Spleen (tissue), 11 donors: ENCODE measurements around the gene DBF4B. TPM values are rescaled to one million over a fixed set of nuclear protein-coding genes. Genes with fewer than 3 reads are reported as not detected.

Experiments
- DNase-seq: peaks from one replicate; pipeline ENCODE4 v3.0.0-alpha.2; 2020
- H3K27ac ChIP-seq, 8 donors: fragments of 200-600 bp; sonication (generic) in 7 of 8; 1 replicate in 4 of 8; 2 replicates in 4 of 8; pipeline versions ENCODE4 v1.5.0 to v1.8.0; 2016 to 2021; ENCODE audit warnings: inconsistent platforms in 4 of 8, mild to moderate bottlenecking in 4 of 8, moderate library complexity in 1 of 8
- H3K27me3 ChIP-seq, 7 donors: fragments of 200-600 bp; sonication (generic) in 6 of 7; replicated peaks in 1 of 7; 1 replicate in 4 of 7; 2 replicates in 3 of 7; pipeline versions ENCODE4 v1.5.0 to v1.8.0; 2016 to 2021; ENCODE audit warnings: inconsistent platforms in 3 of 7, mild to moderate bottlenecking in 1 of 7
- H3K36me3 ChIP-seq, 6 donors: fragments of 200-600 bp; sonication (generic) in 5 of 6; 1 replicate in 4 of 6; 2 replicates in 2 of 6; pipeline versions ENCODE4 v1.5.0 to v1.8.0; 2016 to 2021; ENCODE audit warnings: inconsistent platforms in 2 of 6
- H3K4me1 ChIP-seq, 6 donors: fragments of 200-600 bp; sonication (generic) in 5 of 6; 1 replicate in 3 of 6; 2 replicates in 3 of 6; pipeline versions ENCODE4 v1.5.0 to v1.8.0; 2016 to 2021; ENCODE audit warnings: inconsistent platforms in 3 of 6
- H3K4me3 ChIP-seq, 8 donors: fragments of 200-600 bp; sonication (generic) in 7 of 8; 1 replicate in 4 of 8; 2 replicates in 4 of 8; pipeline versions ENCODE4 v1.5.0 to v1.8.0; 2016 to 2021; ENCODE audit warnings: inconsistent platforms in 4 of 8, mild to moderate bottlenecking in 4 of 8, moderate library complexity in 2 of 8
- H3K9me3 ChIP-seq, 8 donors: fragments of 200-600 bp; sonication (generic) in 7 of 8; 1 replicate in 4 of 8; 2 replicates in 4 of 8; pipeline versions ENCODE4 v1.5.0 to v1.8.0; 2016 to 2021; ENCODE audit warnings: inconsistent platforms in 4 of 8
- CTCF ChIP-seq, 11 experiments: fragments of 200-600 bp in 7 of 11; fragments of 450-650 bp in 4 of 11; sonication (generic) in 4 of 11; IDR thresholded peaks in 8 of 11; conservative IDR thresholded peaks in 3 of 11; 1 replicate in 7 of 11; 2 replicates in 4 of 11; pipeline versions ENCODE4 v1.4.0 to v1.8.0; 2016 to 2021; ENCODE audit warnings: antibody characterized with exemption in 11 of 11, inconsistent platforms in 4 of 11, mild to moderate bottlenecking in 1 of 11
- POLR2A ChIP-seq, 3 donors: fragments of 450-650 bp; IDR thresholded peaks; one replicate each; pipeline ENCODE4 v1.5.1; 2017; ENCODE audit warnings: antibody characterized with exemption in 3 of 3, mild to moderate bottlenecking in 1 of 3
- POLR2AphosphoS5 ChIP-seq, 3 donors: sonication (generic); formaldehyde crosslinking; IDR thresholded peaks; one replicate each; pipeline ENCODE4 v1.5.1; 2017; ENCODE audit warnings: antibody characterized with exemption in 3 of 3
- WGBS, 5 donors: extraction: QIAGEN DNeasy Blood & Tissue Kit in 3 of 5; methylation state at CpG; one replicate each; pipeline versions ENCODE4 v1.1.5 to v1.1.7; 2013 to 2018; 5-methylcytosine and 5-hydroxymethylcytosine counted together
- intact Hi-C: fragments of 100-400 bp; cut with DNase I; formaldehyde crosslinking; loops from one replicate; pipeline ENCODE4 v1.15.0; 2023; ENCODE audit warnings: low total_unique reads
- polyA plus RNA-seq, 3 donors: library from polyadenylated mRNA; stranded (reverse); fragments of 200-250 nt; gene quantifications; one replicate each; pipeline ENCODE4 v1.2.1, GENCODE V29; 2013
- total RNA-seq, 7 donors: library from RNA; depleted of rRNA in 3 of 7; stranded (reverse); fragments of >200 nt in 3 of 7; fragmentation: NEBNext Ultra II Directional in 4 of 7; extraction: Animal tissue kit (Norgen Biotek cat#: 25700) in 4 of 7; gene quantifications; one replicate each; pipeline versions ENCODE4 v1.1.0 to v1.2.1, GENCODE V29; 2016 to 2021
- donor health status: healthy with polysubstance abuse.
- donor health status: DM: no; HTN: no; CAD: no; lungs with moderate emphysema.
- donor health status: DM: no; HTN: no; CAD: no.
- donor health status: Bipolar disorder and iron deficiency.
- donor health status: healthy.
- donor health status: DM: no; HTN: no; CAD: no.
- donor health status: DM: yes; HTN: yes; CAD: no.

Gene DBF4B
- total and polyA plus RNA-seq, 10 donors: 2.0 to 11.2 (median 7.0) TPM

- WGBS, 5 donors: 80 to 91% (median 90%) methylated on average over 14 to 19 of the region's 19 CpGs
- Histone ChIP-seq H3K27ac (no peak overlapping the region), H3K4me3 (peak overlapping the region in 1 of 8 donors; percentile 31)
Observed at GRCh38 chr17:44749076-44749979, 40.9 kb downstream of the DBF4B start.

GRCh38 chr17:44749980-44750318, 41.5 kb downstream of the DBF4B start:
- peaks cover 0 to 61% (median 24%) of the 10 kb centered on the region in 6 donors for H3K36me3 ChIP-seq
- TF ChIP-seq POLR2A (IDR thresholded peaks at IDR 0.05) (no peak), POLR2AphosphoS5 (IDR thresholded peaks at IDR 0.05) (no peak), CTCF (IDR thresholded peaks at IDR 0.05 in 8 of 11, conservative IDR thresholded peaks at IDR 0.05 in 3 of 11) (no peak)
- WGBS, 5 donors: 70 to 82% (median 73%) methylated on average over 9 of the region's 9 CpGs
- H3K9me3 ChIP-seq: no peaks in the 10 kb centered on the region
- peak overlapping the region in 1 of 8 donors; percentile 31 for H3K4me3 ChIP-seq
- H3K27ac ChIP-seq: no peak overlapping the region
- intact Hi-C loops: no loop called here
- H3K4me1 ChIP-seq: no peaks in the 10 kb centered on the region
- DNase-seq: no peak
- H3K27me3 ChIP-seq: no peaks in the 10 kb centered on the region

More at GRCh38 chr17:44749076-44749979, 40.9 kb downstream of the DBF4B start:
- TF ChIP-seq POLR2AphosphoS5 (IDR thresholded peaks at IDR 0.05): no peak
- TF ChIP-seq CTCF (IDR thresholded peaks at IDR 0.05 in 8 of 11, conservative IDR thresholded peaks at IDR 0.05 in 3 of 11): no peak
- no peak for TF ChIP-seq POLR2A (IDR thresholded peaks at IDR 0.05)
- H3K36me3 ChIP-seq: peaks cover 0 to 63% (median 24%) of the 10 kb centered on the region in 6 donors
- H3K27me3 ChIP-seq: no peaks in the 10 kb centered on the region
- DNase-seq: no peak
- H3K9me3 ChIP-seq: no peaks in the 10 kb centered on the region
- intact Hi-C loops: no loop called here
- H3K4me1 ChIP-seq: no peaks in the 10 kb centered on the region

- H3K9me3 ChIP-seq: no peaks in the 10 kb centered on the region
- no peak overlapping the region for H3K27ac ChIP-seq
- H3K36me3 ChIP-seq: peaks cover 0 to 61% (median 24%) of the 10 kb centered on the region in 6 donors
- intact Hi-C loops: no loop called here
- 81 to 87% (median 85%) methylated on average over 7 of the region's 7 CpGs for WGBS, 5 donors
- H3K4me3 ChIP-seq: no peak overlapping the region
- no peak for TF ChIP-seq CTCF (IDR thresholded peaks at IDR 0.05 in 8 of 11, conservative IDR thresholded peaks at IDR 0.05 in 3 of 11)
- no peak for TF ChIP-seq POLR2A (IDR thresholded peaks at IDR 0.05)
- no peak for TF ChIP-seq POLR2AphosphoS5 (IDR thresholded peaks at IDR 0.05)
- peaks cover 0 to 7% (median 0%) of the 10 kb centered on the region in 7 donors for H3K27me3 ChIP-seq
- DNase-seq: no peak
- no peaks in the 10 kb centered on the region for H3K4me1 ChIP-seq
Observed at GRCh38 chr17:44751331-44751730, 42.9 kb downstream of the DBF4B start.

GRCh38 chr17:44751806-44752205, 43.3 kb downstream of the DBF4B start:
- 92 to 95% (median 94%) methylated on average over 10 of the region's 10 CpGs for WGBS, 5 donors
- H3K27me3 ChIP-seq: peaks cover 0 to 10% (median 0%) of the 10 kb centered on the region in 7 donors

More at GRCh38 chr17:44751806-44752205, 43.3 kb downstream of the DBF4B start:
- no peak overlapping the region for H3K4me3 ChIP-seq
- no peaks in the 10 kb centered on the region for H3K9me3 ChIP-seq
- H3K4me1 ChIP-seq: no peaks in the 10 kb centered on the region
- no peak for DNase-seq
- no peak overlapping the region for H3K27ac ChIP-seq
- no peak for TF ChIP-seq CTCF (IDR thresholded peaks at IDR 0.05 in 8 of 11, conservative IDR thresholded peaks at IDR 0.05 in 3 of 11)
- TF ChIP-seq POLR2A (IDR thresholded peaks at IDR 0.05): no peak
- no peak for TF ChIP-seq POLR2AphosphoS5 (IDR thresholded peaks at IDR 0.05)
- H3K36me3 ChIP-seq: peaks cover 0 to 56% (median 24%) of the 10 kb centered on the region in 6 donors
- intact Hi-C loops: no loop called here
